B cell (primary cell): ENCODE data around the gene LRRC2. TPM values are rescaled to one million over a fixed set of nuclear protein-coding genes. Genes with fewer than 3 reads are reported as not detected.

Experiments
- ATAC-seq: fragments of 200-7000 bp; cut with Tn5 transposase; one replicate; pipeline ENCODE4 v1.10.0; 2021; ENCODE audit warnings: low read depth, mild to moderate bottlenecking, moderate number of reproducible peaks, moderate library complexity
- CTCF ChIA-PET: fragments of 350-600 bp; sonication (Branson Sonifier 250); formaldehyde crosslinking; loops from one replicate; lab custom pipeline; 2021; ENCODE audit warnings: antibody characterized with exemption, inconsistent platforms; lab: Charles Lee
- POLR2A ChIA-PET: fragments of 350-600 bp; sonication (Branson Sonifier 250); formaldehyde crosslinking; loops from one replicate; lab custom pipeline; 2021; ENCODE audit warnings: antibody characterized with exemption; lab: Charles Lee
- DNase-seq: peaks from one replicate; pipeline ENCODE4 v3.0.0; 2013
- H2AFZ ChIP-seq: 2 replicates; pipeline ENCODE4 v1.6.1; 2012; ENCODE audit warnings: mild to moderate bottlenecking, low read depth, low read length; ENCODE audit not compliant: insufficient read depth, poor library complexity, severe bottlenecking
- H3K27ac ChIP-seq, 2 donors: 1 replicate in 1 of 2; 2 replicates in 1 of 2; pipeline ENCODE4 v1.5.1; 2012 to 2013; ENCODE audit warnings: low read length in 2 of 2, mild to moderate bottlenecking in 2 of 2, moderate library complexity in 1 of 2
- H3K27me3 ChIP-seq, 4 experiments: fragments of 200-600 bp in 1 of 4; sonication (generic) in 1 of 4; replicated peaks in 1 of 4; 1 replicate in 2 of 4; 2 replicates in 2 of 4; pipeline versions ENCODE4 v1.6.1 to v1.7.0; 2013 to 2016; ENCODE audit warnings: low read length in 3 of 4, mild to moderate bottlenecking in 2 of 4, mixed read lengths in 1 of 4, moderate library complexity in 1 of 4; ENCODE audit not compliant: insufficient read depth in 4 of 4, control insufficient read depth in 3 of 4; ENCODE audit errors: control extremely low read depth in 1 of 4
- H3K36me3 ChIP-seq, 2 experiments: replicated peaks in 1 of 2; 1 replicate in 1 of 2; 2 replicates in 1 of 2; pipeline versions ENCODE4 v1.6.1 to v1.7.1; 2013; ENCODE audit warnings: low read length in 1 of 2; ENCODE audit not compliant: insufficient read depth in 2 of 2, control insufficient read depth in 1 of 2; ENCODE audit errors: control extremely low read depth in 1 of 2, extremely low read depth in 1 of 2
- H3K4me1 ChIP-seq, 2 donors: fragments of 200-600 bp in 1 of 2; sonication (generic) in 1 of 2; 1 replicate in 1 of 2; 2 replicates in 1 of 2; pipeline versions ENCODE4 v1.5.1 to v1.6.1; 2013 to 2017; ENCODE audit warnings: low read length in 2 of 2; ENCODE audit not compliant: control insufficient read depth in 2 of 2, insufficient read depth in 2 of 2
- H3K4me2 ChIP-seq: replicated peaks from 2 replicates; pipeline ENCODE3; 2012; ENCODE audit warnings: mild to moderate bottlenecking, low read depth, low read length; ENCODE audit not compliant: poor library complexity, severe bottlenecking
- H3K4me3 ChIP-seq, 5 experiments: fragments of 200-600 bp in 1 of 5; sonication (generic) in 1 of 5; 1 replicate in 3 of 5; 2 replicates in 2 of 5; pipeline versions ENCODE4 v1.5.1 to v1.7.0; 2011 to 2016; ENCODE audit warnings: low read length in 4 of 5, mild to moderate bottlenecking in 4 of 5, low read depth in 2 of 5, control low read depth in 1 of 5, moderate library complexity in 1 of 5; ENCODE audit not compliant: insufficient read depth in 1 of 5; ENCODE audit errors: control extremely low read depth in 1 of 5, extremely low read depth in 1 of 5
- H3K79me2 ChIP-seq: fragments of 200-600 bp; sonication (generic); one replicate; pipeline ENCODE4 v1.6.0; 2016; ENCODE audit warnings: low read length; ENCODE audit not compliant: control insufficient read depth, insufficient read depth
- H3K9ac ChIP-seq: fragments of 200-600 bp; sonication (generic); 2 replicates; pipeline ENCODE4 v1.6.1; 2017; ENCODE audit warnings: mild to moderate bottlenecking, low read length, moderate library complexity
- H3K9me3 ChIP-seq, 3 donors: one replicate each; pipeline versions ENCODE4 v1.6.1 to v1.7.1; 2013; ENCODE audit warnings: low read length in 2 of 3; ENCODE audit not compliant: control insufficient read depth in 2 of 3, insufficient read depth in 1 of 3; ENCODE audit errors: control extremely low read depth in 1 of 3
- H4K20me1 ChIP-seq: 2 replicates; pipeline ENCODE4 v1.6.0; 2012; ENCODE audit warnings: mild to moderate bottlenecking, low read length; ENCODE audit not compliant: insufficient read depth, control insufficient read depth, poor library complexity, severe bottlenecking
- H3K27ac Mint-ChIP-seq: one replicate; pipeline ENCODE4 v1.8.0; 2021; ENCODE audit warnings: mixed read lengths
- H3K27me3 Mint-ChIP-seq: one replicate; pipeline ENCODE4 v1.8.0; 2021; ENCODE audit warnings: mixed read lengths
- H3K4me1 Mint-ChIP-seq: one replicate; pipeline ENCODE4 v1.8.0; 2021; ENCODE audit warnings: mixed read lengths
- H3K4me3 Mint-ChIP-seq: one replicate; pipeline ENCODE4 v1.8.0; 2021; ENCODE audit warnings: mixed read lengths
- H3K9me3 Mint-ChIP-seq: one replicate; pipeline ENCODE4 v1.8.0; 2022; ENCODE audit warnings: mixed read lengths; ENCODE audit not compliant: insufficient read depth
- CTCF ChIP-seq: fragments of 200-600 bp; IDR thresholded peaks from one replicate; pipeline ENCODE4 v1.8.0; 2022; ENCODE audit warnings: antibody characterized with exemption, mild to moderate bottlenecking
- EZH2 ChIP-seq: IDR thresholded peaks from 2 replicates; pipeline ENCODE4 v1.6.1; 2012; ENCODE audit warnings: borderline replicate concordance, low read depth, mild to moderate bottlenecking, moderate library complexity, low read length; ENCODE audit not compliant: insufficient read depth, poor library complexity, severe bottlenecking
- WGBS: methylation state at CpG from one replicate; pipeline ENCODE4 v1.1.5; 2013; ENCODE audit warnings: missing lambda C conversion rate; ENCODE audit not compliant: insufficient coverage; 5-methylcytosine and 5-hydroxymethylcytosine counted together
- intact Hi-C: fragments of 100-400 bp; cut with micrococcal nuclease; formaldehyde crosslinking; loops from one replicate; pipeline ENCODE4 v1.10.0; 2022
- polyA plus RNA-seq: library from polyadenylated mRNA; depleted of rRNA; stranded (reverse); fragments of >200 nt; gene quantifications from 2 replicates; pipeline ENCODE4 v1.2.3, GENCODE V29; 2012
- total RNA-seq, 2 donors: library from RNA; stranded (reverse); fragments of 120-200 nt in 1 of 2; gene quantifications; 1 replicate in 1 of 2; 2 replicates in 1 of 2; pipeline versions ENCODE4 v1.2.3 to v1.2.4, GENCODE V29; 2013 to 2022

Gene LRRC2
- total and polyA plus RNA-seq, 2 donors (not counting 1 experiment from before 2014, with no cell fraction given) = 0.04 TPM; not detected in 1

GRCh38 chr3:46470831-46471230 lies 95.3 kb downstream of the LRRC2 start:
- no peak for ATAC-seq
- no peak for TF ChIP-seq EZH2
- TF ChIP-seq CTCF = no peak
- H3K27me3 Mint-ChIP-seq = peaks cover 26% of the 10 kb centered on the region
- Histone ChIP-seq H2AFZ (no peak overlapping the region), H3K4me3 (no peak overlapping the region), H3K27ac (no peak overlapping the region), H3K9ac (no peak overlapping the region), H3K79me2 (no peaks in the 10 kb centered on the region), H3K4me2 (no peak overlapping the region), H3K4me1 (no peaks in the 10 kb centered on the region), H4K20me1 (no peaks in the 10 kb centered on the region), H3K27me3 (peaks cover 0 to 4% (median 0%) of the 10 kb centered on the region in 4 experiments), H3K9me3 (no peaks in the 10 kb centered on the region), H3K36me3 (no peaks in the 10 kb centered on the region)
- 93% methylated on average over 4 of the region's 4 CpGs for WGBS
- H3K27ac Mint-ChIP-seq = no peak overlapping the region
- POLR2A ChIA-PET = no interaction called here
- CTCF ChIA-PET = no interaction called here
- H3K4me1 Mint-ChIP-seq = no peaks in the 10 kb centered on the region
- intact Hi-C loops = no loop called here
- no peak for DNase-seq
- H3K9me3 Mint-ChIP-seq = no peaks in the 10 kb centered on the region
- no peak overlapping the region for H3K4me3 Mint-ChIP-seq

- Histone ChIP-seq H3K27ac (no peak overlapping the region), H3K36me3 (no peaks in the 10 kb centered on the region), H4K20me1 (no peaks in the 10 kb centered on the region), H3K9ac (no peak overlapping the region), H2AFZ (no peak overlapping the region), H3K4me1 (no peaks in the 10 kb centered on the region), H3K79me2 (no peaks in the 10 kb centered on the region), H3K27me3 (peaks cover 0 to 9% (median 4%) of the 10 kb centered on the region in 4 experiments), H3K4me3 (no peak overlapping the region), H3K4me2 (no peak overlapping the region), H3K9me3 (no peaks in the 10 kb centered on the region)
- ChIA-PET CTCF (interaction anchor here (0.9 to 1.1 kb wide), 3 partner anchors 19 to 79 kb away, joined by 3 read pairs; no protein-coding TSS in a partner anchor), POLR2A (no interaction called here)
- 72% methylated on average over 2 of the region's 3 CpGs for WGBS
- peaks cover 26% of the 10 kb centered on the region for H3K27me3 Mint-ChIP-seq
- no peak overlapping the region for H3K27ac Mint-ChIP-seq
- no peaks in the 10 kb centered on the region for H3K9me3 Mint-ChIP-seq
- intact Hi-C loops = no loop called here
- no peak for TF ChIP-seq EZH2
- TF ChIP-seq CTCF = no peak
- H3K4me3 Mint-ChIP-seq = no peak overlapping the region
- ATAC-seq (no peak), DNase-seq (no peak)
- H3K4me1 Mint-ChIP-seq = no peaks in the 10 kb centered on the region
Measured at GRCh38 chr3:46469680-46470357, 96.3 kb downstream of the LRRC2 start.
